Gastrocnemius medialis (tissue), 4 donors: Measurements from ENCODE around the gene AQP9. TPM values are rescaled to one million over a fixed set of nuclear protein-coding genes. Genes with fewer than 3 reads are reported as not detected.

Source experiments
- ATAC-seq, 2 donors: fragments of 150-250 bp; one replicate each; pipeline ENCODE4 v1.9.1; 2016
- DNase-seq, 2 donors: peaks; one replicate each; pipeline ENCODE4 v3.0.0-alpha.2; 2019
- H3K27ac ChIP-seq, 4 donors: fragments of 200-600 bp; sonication (generic); 1 replicate in 1 of 4; 2 replicates in 3 of 4; pipeline ENCODE4 v1.5.1; 2016 to 2018; ENCODE audit warnings: mild to moderate bottlenecking in 2 of 4, moderate library complexity in 1 of 4
- H3K27me3 ChIP-seq, 3 donors: fragments of 200-600 bp; sonication (generic) in 2 of 3; 1 replicate in 1 of 3; 2 replicates in 2 of 3; pipeline versions ENCODE4 v1.5.1 to v1.6.0; 2016 to 2019; ENCODE audit warnings: mild to moderate bottlenecking in 1 of 3, moderate library complexity in 1 of 3
- H3K36me3 ChIP-seq, 2 donors: fragments of 200-600 bp; sonication (generic) in 1 of 2; one replicate each; pipeline ENCODE4 v1.5.1; 2017 to 2018
- H3K4me1 ChIP-seq, 2 donors: fragments of 200-600 bp; sonication (generic) in 1 of 2; one replicate each; pipeline ENCODE4 v1.5.1; 2016 to 2017; ENCODE audit warnings: mild to moderate bottlenecking in 2 of 2
- H3K4me3 ChIP-seq, 4 donors: fragments of 200-600 bp; sonication (generic) in 3 of 4; 1 replicate in 1 of 4; 2 replicates in 3 of 4; pipeline ENCODE4 v1.5.1; 2016 to 2019; ENCODE audit warnings: mild to moderate bottlenecking in 2 of 4
- H3K9me3 ChIP-seq, 3 donors: fragments of 200-600 bp; sonication (generic) in 2 of 3; 1 replicate in 1 of 3; 2 replicates in 2 of 3; pipeline ENCODE4 v1.5.1; 2016 to 2019
- CTCF ChIP-seq, 5 experiments: fragments of 450-650 bp in 3 of 5; fragments of 200-600 bp in 2 of 5; sonication (generic) in 2 of 5; IDR thresholded peaks in 4 of 5; conservative IDR thresholded peaks in 1 of 5; 1 replicate in 4 of 5; 2 replicates in 1 of 5; pipeline ENCODE4 v1.5.1; 2016 to 2019; ENCODE audit warnings: antibody characterized with exemption in 5 of 5, mild to moderate bottlenecking in 3 of 5, moderate library complexity in 3 of 5
- POLR2A ChIP-seq, 2 donors: fragments of 450-650 bp; IDR thresholded peaks; one replicate each; pipeline ENCODE4 v1.6.1; 2017; ENCODE audit warnings: antibody characterized with exemption in 2 of 2, mild to moderate bottlenecking in 2 of 2, moderate library complexity in 2 of 2
- in situ Hi-C, 4 donors: fragments of 200-750 bp; cut with MboI; loops; one replicate each; pipeline versions ENCODE4 v1.15.0 to v1.8.0; 2017; ENCODE audit warnings: low sequenced_read_pairs in 4 of 4
- intact Hi-C: fragments of 100-400 bp; cut with DNase I; formaldehyde crosslinking; loops from one replicate; pipeline ENCODE4 v1.15.1; 2023; ENCODE audit warnings: low total_unique reads
- total RNA-seq, 4 donors: library from RNA; depleted of rRNA; stranded (reverse); fragments of >200 nt; gene quantifications; one replicate each; pipeline versions ENCODE4 v1.1.0 to v1.2.3, GENCODE V29; 2016

AQP9 gene
- total RNA-seq, 4 donors from 2014 or later, result 0.52 to 1.2 (median 1.1) TPM; not detected in 1

GRCh38 chr15:58175955-58176354, 37.8 kb downstream of the AQP9 start:
- intact Hi-C loops (no loop called here), in situ Hi-C loops (loop anchor here in 1 of 4 donors (25.0 kb wide), 1 partner anchor 139 kb away; no protein-coding TSS in a partner anchor)
- Histone ChIP-seq H3K27me3 (no peaks in the 10 kb centered on the region), H3K4me1 (no peaks in the 10 kb centered on the region), H3K9me3 (no peaks in the 10 kb centered on the region), H3K27ac (no peak overlapping the region), H3K4me3 (no peak overlapping the region), H3K36me3 (no peaks in the 10 kb centered on the region)
- no peak for ATAC-seq
- TF ChIP-seq POLR2A (IDR thresholded peaks at IDR 0.05) (no peak), CTCF (IDR thresholded peaks at IDR 0.05 in 4 of 5, conservative IDR thresholded peaks at IDR 0.05 in 1 of 5) (no peak)
- no peak for DNase-seq

DNA sequence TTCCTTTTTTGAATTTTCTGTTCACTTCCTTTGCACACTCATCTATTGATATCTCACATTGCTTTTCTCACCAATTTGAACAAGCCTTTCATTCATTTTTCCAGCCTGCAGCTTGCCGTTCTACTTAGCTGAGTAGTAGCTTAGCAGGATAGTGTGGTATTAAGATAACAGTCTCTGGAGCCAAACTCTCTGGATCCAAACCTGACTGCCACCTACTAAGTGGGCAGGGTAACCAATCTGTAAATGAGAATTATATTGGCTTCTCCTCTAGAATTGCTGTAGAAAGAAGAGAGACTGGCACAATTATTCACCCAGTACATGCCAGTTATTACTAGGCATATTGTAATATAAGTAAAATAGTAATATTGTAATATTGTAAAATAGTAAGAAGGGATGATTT, 40.5 kb downstream of the AQP9 start:
- no peak overlapping the region for H3K27ac ChIP-seq
- in situ Hi-C loops (loop anchor here in 1 of 4 donors (25.0 kb wide), 1 partner anchor 141 kb away; no protein-coding TSS in a partner anchor), intact Hi-C loops (no loop called here)
- no peak for ATAC-seq
- H3K4me3 ChIP-seq, result no peak overlapping the region
- TF ChIP-seq CTCF (IDR thresholded peaks at IDR 0.05 in 4 of 5, conservative IDR thresholded peaks at IDR 0.05 in 1 of 5) (no peak), POLR2A (IDR thresholded peaks at IDR 0.05) (no peak)
- H3K36me3 ChIP-seq, result no peaks in the 10 kb centered on the region
- DNase-seq, result no peak
- no peaks in the 10 kb centered on the region for H3K4me1 ChIP-seq
- no peaks in the 10 kb centered on the region for H3K9me3 ChIP-seq
- H3K27me3 ChIP-seq, result no peaks in the 10 kb centered on the region

DNA sequence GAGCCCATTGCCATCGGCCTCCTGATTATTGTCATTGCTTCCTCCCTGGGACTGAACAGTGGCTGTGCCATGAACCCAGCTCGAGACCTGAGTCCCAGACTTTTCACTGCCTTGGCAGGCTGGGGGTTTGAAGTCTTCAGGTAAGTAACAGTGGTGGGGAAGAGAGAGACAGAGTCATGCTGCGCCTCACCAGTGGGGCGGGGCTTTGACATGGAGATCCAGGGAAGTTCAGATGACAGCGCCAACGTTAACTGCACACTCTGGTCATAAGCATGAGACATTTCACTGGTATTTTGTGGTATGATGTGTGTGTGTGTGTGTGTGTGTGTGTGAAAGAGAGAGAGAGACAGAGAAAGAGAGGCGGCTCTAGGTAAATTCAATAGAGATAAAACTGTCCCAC, 41.0 kb downstream of the AQP9 start:
- DNase-seq (no peak), ATAC-seq (no peak)
- H3K27me3 ChIP-seq, result no peaks in the 10 kb centered on the region
- no peaks in the 10 kb centered on the region for H3K9me3 ChIP-seq
- H3K36me3 ChIP-seq, result no peaks in the 10 kb centered on the region
- intact Hi-C loops, result no loop called here
- no peak overlapping the region for H3K27ac ChIP-seq
- H3K4me1 ChIP-seq, result no peaks in the 10 kb centered on the region
- in situ Hi-C loops, result loop anchor here in 1 of 4 donors (25.0 kb wide), 1 partner anchor 142 kb away; no protein-coding TSS in a partner anchor
- TF ChIP-seq POLR2A (IDR thresholded peaks at IDR 0.05) (no peak), CTCF (IDR thresholded peaks at IDR 0.05 in 4 of 5, conservative IDR thresholded peaks at IDR 0.05 in 1 of 5) (no peak)
- no peak overlapping the region for H3K4me3 ChIP-seq

DNA sequence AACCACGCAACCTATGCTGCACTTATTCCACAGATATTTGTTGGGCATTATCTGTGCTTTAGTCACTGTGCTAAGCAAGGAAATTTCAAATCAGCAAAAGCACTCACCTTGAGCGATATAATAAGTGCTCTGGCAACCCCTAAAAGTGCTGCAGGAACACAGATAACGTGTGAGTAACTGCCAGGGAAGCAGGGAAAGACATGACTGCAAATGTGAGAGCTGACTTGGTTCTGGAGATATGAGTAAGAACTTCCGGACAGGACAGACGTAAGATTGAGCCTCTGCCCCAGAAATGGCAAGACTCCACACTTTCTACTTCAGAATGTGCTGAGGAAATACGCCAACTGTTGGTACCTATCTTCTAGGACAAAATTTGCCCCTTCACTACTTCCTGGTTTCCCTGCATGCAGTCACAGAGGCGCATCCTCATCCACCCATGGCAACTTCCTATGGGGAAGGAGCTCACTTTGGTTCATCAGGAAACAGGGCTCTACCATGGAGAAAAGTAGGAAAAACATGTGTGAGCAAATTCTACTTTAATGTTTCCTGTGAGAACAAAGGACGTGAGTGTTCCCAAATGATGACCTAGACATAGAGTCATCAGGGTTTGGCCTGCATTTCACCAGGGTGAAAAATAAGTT, 41.7 kb downstream of the AQP9 start:
- Histone ChIP-seq H3K9me3 (no peaks in the 10 kb centered on the region), H3K36me3 (no peaks in the 10 kb centered on the region), H3K4me3 (no peak overlapping the region), H3K27me3 (no peaks in the 10 kb centered on the region), H3K27ac (no peak overlapping the region), H3K4me1 (no peaks in the 10 kb centered on the region)
- in situ Hi-C loops (loop anchor here in 1 of 4 donors (25.0 kb wide), 1 partner anchor 143 kb away; no protein-coding TSS in a partner anchor), intact Hi-C loops (no loop called here)
- ATAC-seq (no peak), DNase-seq (no peak)
- TF ChIP-seq POLR2A (IDR thresholded peaks at IDR 0.05) (no peak), CTCF (IDR thresholded peaks at IDR 0.05 in 4 of 5, conservative IDR thresholded peaks at IDR 0.05 in 1 of 5) (no peak)
